ENCODE measurements around the gene GDPD5. TPM values are rescaled to one million over a fixed set of nuclear protein-coding genes. Genes with fewer than 3 reads are reported as not detected.

GDPD5 gene
- total and polyA plus RNA-seq, 9 of the 15 experiments (the other 6 are each of a cell fraction or from before 2014, with no cell fraction given) = 0.32 to 27.3 (median 8.0) TPM

- TF ChIP-seq, protein P1, sequence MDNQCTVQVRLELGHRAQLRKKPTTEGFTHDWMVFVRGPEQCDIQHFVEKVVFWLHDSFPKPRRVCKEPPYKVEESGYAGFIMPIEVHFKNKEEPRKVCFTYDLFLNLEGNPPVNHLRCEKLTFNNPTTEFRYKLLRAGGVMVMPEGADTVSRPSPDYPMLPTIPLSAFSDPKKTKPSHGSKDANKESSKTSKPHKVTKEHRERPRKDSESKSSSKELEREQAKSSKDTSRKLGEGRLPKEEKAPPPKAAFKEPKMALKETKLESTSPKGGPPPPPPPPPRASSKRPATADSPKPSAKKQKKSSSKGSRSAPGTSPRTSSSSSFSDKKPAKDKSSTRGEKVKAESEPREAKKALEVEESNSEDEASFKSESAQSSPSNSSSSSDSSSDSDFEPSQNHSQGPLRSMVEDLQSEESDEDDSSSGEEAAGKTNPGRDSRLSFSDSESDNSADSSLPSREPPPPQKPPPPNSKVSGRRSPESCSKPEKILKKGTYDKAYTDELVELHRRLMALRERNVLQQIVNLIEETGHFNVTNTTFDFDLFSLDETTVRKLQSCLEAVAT (IDR thresholded peaks at IDR 0.05) = 0 out of 4 replicates have a peak, but pooled peaks of 1 of the 2 experiments have one; percentile 3
- TF ChIP-seq GATA2 (CRISPR knock-in tag; IDR thresholded peaks at IDR 0.05) (peak; percentile 37; the same call in 1 of the 2 replicates), ZNF584 (CRISPR knock-in tag; IDR thresholded peaks at IDR 0.05; ENCODE audit: low read depth) (no peak), EP300 (IDR thresholded peaks at IDR 0.05; ENCODE audit: low read length) (peak; percentile 68; the same call in 1 of the 2 replicates), ZNF609 (CRISPR knock-in tag; IDR thresholded peaks at IDR 0.05; ENCODE audit: borderline replicate concordance) (no peak), ZBTB1 (CRISPR knock-in tag; IDR thresholded peaks at IDR 0.05; ENCODE audit: borderline replicate concordance, low read depth) (no peak), JUN (IDR thresholded peaks at IDR 0.05; ENCODE audit: borderline replicate concordance, low read depth, low read length) (no peak), JUN (CRISPR knock-in tag; IDR thresholded peaks at IDR 0.05; ENCODE audit: borderline replicate concordance) (0 out of 2 replicates have a peak, but pooled peaks have one; percentile 15), ZBTB7A (IDR thresholded peaks at IDR 0.05; ENCODE audit: borderline replicate concordance, control insufficient read depth, low read depth, low read length) (peak; percentile 48; the same call in 1 of the 2 replicates), RCOR1 (IDR thresholded peaks at IDR 0.05; ENCODE audit: borderline replicate concordance in 1 of 2, low read depth in 2 of 2, low read length in 2 of 2) (no peak), GTF2E2 (tag; IDR thresholded peaks at IDR 0.05) (peak; percentile 5; the same call in 1 of the 2 replicates), TAL1 (IDR thresholded peaks at IDR 0.05) (peak; percentile 47; the same call in 1 of the 2 replicates)
- TF ChIP-seq, protein P2, sequence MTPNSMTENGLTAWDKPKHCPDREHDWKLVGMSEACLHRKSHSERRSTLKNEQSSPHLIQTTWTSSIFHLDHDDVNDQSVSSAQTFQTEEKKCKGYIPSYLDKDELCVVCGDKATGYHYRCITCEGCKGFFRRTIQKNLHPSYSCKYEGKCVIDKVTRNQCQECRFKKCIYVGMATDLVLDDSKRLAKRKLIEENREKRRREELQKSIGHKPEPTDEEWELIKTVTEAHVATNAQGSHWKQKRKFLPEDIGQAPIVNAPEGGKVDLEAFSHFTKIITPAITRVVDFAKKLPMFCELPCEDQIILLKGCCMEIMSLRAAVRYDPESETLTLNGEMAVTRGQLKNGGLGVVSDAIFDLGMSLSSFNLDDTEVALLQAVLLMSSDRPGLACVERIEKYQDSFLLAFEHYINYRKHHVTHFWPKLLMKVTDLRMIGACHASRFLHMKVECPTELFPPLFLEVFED (CRISPR knock-in tag; conservative IDR thresholded peaks at IDR 0.05) = no peak
- TF ChIP-seq, protein P3, sequence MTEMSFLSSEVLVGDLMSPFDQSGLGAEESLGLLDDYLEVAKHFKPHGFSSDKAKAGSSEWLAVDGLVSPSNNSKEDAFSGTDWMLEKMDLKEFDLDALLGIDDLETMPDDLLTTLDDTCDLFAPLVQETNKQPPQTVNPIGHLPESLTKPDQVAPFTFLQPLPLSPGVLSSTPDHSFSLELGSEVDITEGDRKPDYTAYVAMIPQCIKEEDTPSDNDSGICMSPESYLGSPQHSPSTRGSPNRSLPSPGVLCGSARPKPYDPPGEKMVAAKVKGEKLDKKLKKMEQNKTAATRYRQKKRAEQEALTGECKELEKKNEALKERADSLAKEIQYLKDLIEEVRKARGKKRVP (CRISPR knock-in tag; IDR thresholded peaks at IDR 0.05) = peak; percentile 6; the same call in 1 of the 2 replicates
Measured at GRCh38 chr11:75535071-75535470, 9.3 kb upstream of the GDPD5 start (continued).
